Astrocyte (in vitro differentiated cells and primary cell): ENCODE data around the gene PTPRN2. TPM values are rescaled to one million over a fixed set of nuclear protein-coding genes. Genes with fewer than 3 reads are reported as not detected.

ENCODE experiments used
- DNase-seq: peaks from one replicate; pipeline ENCODE4 v3.0.0-alpha.2; 2010; ENCODE audit warnings: low read depth
- FAIRE-seq: peaks from 2 replicates; lab custom pipeline; 2011; peaks lifted over from hg19 to GRCh38; lab: Jason Lieb, UNC
- H2AFZ ChIP-seq: 2 replicates; pipeline ENCODE4 v1.6.0; 2012; ENCODE audit warnings: low read depth, low read length, inconsistent platforms
- H3K27ac ChIP-seq: 2 replicates; pipeline ENCODE4 v1.5.1; 2011; ENCODE audit warnings: low read depth, low read length, inconsistent platforms
- H3K27me3 ChIP-seq: 2 replicates; pipeline ENCODE4 v1.6.0; 2011; ENCODE audit warnings: low read length, inconsistent platforms; ENCODE audit not compliant: insufficient read depth
- H3K36me3 ChIP-seq: 2 replicates; pipeline ENCODE4 v1.5.1; 2011; ENCODE audit warnings: low read length, inconsistent platforms; ENCODE audit not compliant: insufficient read depth
- H3K4me1 ChIP-seq: 2 replicates; pipeline ENCODE4 v1.5.1; 2011; ENCODE audit warnings: low read length, inconsistent platforms; ENCODE audit not compliant: insufficient read depth
- H3K4me2 ChIP-seq: 2 replicates; pipeline ENCODE4 v1.6.0; 2012; ENCODE audit warnings: low read length, inconsistent platforms
- H3K4me3 ChIP-seq: 2 replicates; pipeline ENCODE4 v1.5.1; 2011; ENCODE audit warnings: low read depth, mild to moderate bottlenecking, low read length, inconsistent platforms; ENCODE audit not compliant: insufficient read depth
- H3K79me2 ChIP-seq: 2 replicates; pipeline ENCODE4 v1.6.0; 2012; ENCODE audit warnings: mild to moderate bottlenecking, low read length, inconsistent platforms; ENCODE audit not compliant: insufficient read depth
- H3K9ac ChIP-seq: 2 replicates; pipeline ENCODE4 v1.6.0; 2012; ENCODE audit warnings: mild to moderate bottlenecking, low read length, inconsistent platforms
- H3K9me3 ChIP-seq: 2 replicates; pipeline ENCODE4 v1.5.1; 2012; ENCODE audit warnings: low read depth, mild to moderate bottlenecking, low read length, inconsistent platforms; ENCODE audit not compliant: insufficient read depth
- H4K20me1 ChIP-seq: 2 replicates; pipeline ENCODE4 v1.6.0; 2012; ENCODE audit warnings: low read length, inconsistent platforms; ENCODE audit not compliant: insufficient read depth
- H3K27ac Mint-ChIP-seq: one replicate; pipeline ENCODE4 v1.8.0; 2021; ENCODE audit warnings: mild to moderate bottlenecking, mixed read lengths; ENCODE audit not compliant: unreplicated experiment
- H3K27me3 Mint-ChIP-seq: one replicate; pipeline ENCODE4 v1.8.0; 2021; ENCODE audit warnings: low read depth, mixed read lengths; ENCODE audit not compliant: unreplicated experiment
- H3K36me3 Mint-ChIP-seq: one replicate; pipeline ENCODE4 v1.8.0; 2021; ENCODE audit warnings: low read depth, mixed read lengths; ENCODE audit not compliant: unreplicated experiment
- H3K4me1 Mint-ChIP-seq: one replicate; pipeline ENCODE4 v1.8.0; 2021; ENCODE audit warnings: low read depth, mixed read lengths; ENCODE audit not compliant: unreplicated experiment
- H3K4me3 Mint-ChIP-seq: one replicate; pipeline ENCODE4 v1.8.0; 2021; ENCODE audit warnings: mild to moderate bottlenecking, moderate library complexity, mixed read lengths; ENCODE audit not compliant: unreplicated experiment
- H3K9me3 Mint-ChIP-seq: one replicate; pipeline ENCODE4 v1.8.0; 2021; ENCODE audit warnings: mild to moderate bottlenecking, mixed read lengths; ENCODE audit not compliant: unreplicated experiment
- CTCF ChIP-seq: IDR thresholded peaks from 2 replicates; pipeline ENCODE4 v1.5.1; 2011; ENCODE audit warnings: low read depth, mild to moderate bottlenecking, inconsistent platforms, low read length, moderate library complexity; ENCODE audit not compliant: insufficient read depth
- EZH2 ChIP-seq: IDR thresholded peaks from 2 replicates; pipeline ENCODE4 v1.6.1; 2012; ENCODE audit warnings: mild to moderate bottlenecking, low read length, inconsistent platforms; ENCODE audit not compliant: insufficient read depth
- total RNA-seq: library from RNA; stranded (reverse); gene quantifications from 2 replicates; pipeline ENCODE4 v1.2.1, GENCODE V29; 2021

Gene PTPRN2
- total RNA-seq, 1 donor from 2014 or later: 0.09 TPM

DNA sequence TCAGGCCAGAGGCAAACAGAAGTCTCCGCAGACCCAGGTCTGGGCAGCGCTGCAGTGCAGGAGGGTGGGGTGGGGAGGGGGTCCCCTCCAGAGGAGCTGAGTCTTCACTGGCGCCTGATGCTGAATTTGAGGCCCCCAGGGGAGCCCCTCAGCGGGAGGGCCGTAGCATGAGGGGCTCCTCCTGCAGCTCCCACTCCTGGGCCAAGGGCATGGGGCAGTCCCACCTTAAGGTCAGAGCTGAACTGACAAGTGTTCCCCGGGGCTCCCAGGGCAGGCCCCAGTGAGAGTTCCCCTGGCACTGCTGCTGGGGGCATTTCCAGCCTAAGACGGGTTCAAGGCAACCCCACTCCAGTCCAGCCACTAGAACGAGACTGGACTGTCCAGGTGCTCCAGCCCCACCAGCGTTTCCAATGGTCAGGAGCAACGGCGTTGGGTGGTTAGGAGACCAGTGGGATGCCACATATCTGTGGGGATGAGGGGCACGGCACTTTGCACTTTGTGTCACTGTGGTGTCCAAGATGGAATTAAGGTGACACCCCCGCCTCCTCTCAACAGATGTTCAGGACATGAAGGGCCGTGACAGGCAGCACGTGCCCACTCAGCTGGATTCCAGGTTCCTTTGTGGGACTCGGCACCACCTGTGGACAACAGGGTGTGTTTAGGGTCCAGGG lies 139.1 kb downstream of the PTPRN2 start:
- no peak overlapping the region for H3K4me2 ChIP-seq
- no peak overlapping the region for H3K27ac ChIP-seq
- peaks cover 3% of the 10 kb centered on the region for H3K9me3 ChIP-seq
- H3K4me3 ChIP-seq: no peak overlapping the region
- Mint-ChIP-seq H3K36me3 (no peaks in the 10 kb centered on the region), H3K4me3 (no peak overlapping the region), H3K4me1 (no peaks in the 10 kb centered on the region), H3K27me3 (peaks cover 3% of the 10 kb centered on the region), H3K27ac (no peak overlapping the region), H3K9me3 (peaks cover 10% of the 10 kb centered on the region)
- H3K36me3 ChIP-seq: no peaks in the 10 kb centered on the region
- TF ChIP-seq CTCF (no peak), EZH2 (no peak)
- H3K4me1 ChIP-seq: no peaks in the 10 kb centered on the region
- H3K9ac ChIP-seq: no peak overlapping the region
- H4K20me1 ChIP-seq: no peaks in the 10 kb centered on the region
- H3K27me3 ChIP-seq: no peaks in the 10 kb centered on the region
- no peak for DNase-seq
- FAIRE-seq: no peak
- H2AFZ ChIP-seq: no peak overlapping the region
- H3K79me2 ChIP-seq: no peaks in the 10 kb centered on the region

DNA sequence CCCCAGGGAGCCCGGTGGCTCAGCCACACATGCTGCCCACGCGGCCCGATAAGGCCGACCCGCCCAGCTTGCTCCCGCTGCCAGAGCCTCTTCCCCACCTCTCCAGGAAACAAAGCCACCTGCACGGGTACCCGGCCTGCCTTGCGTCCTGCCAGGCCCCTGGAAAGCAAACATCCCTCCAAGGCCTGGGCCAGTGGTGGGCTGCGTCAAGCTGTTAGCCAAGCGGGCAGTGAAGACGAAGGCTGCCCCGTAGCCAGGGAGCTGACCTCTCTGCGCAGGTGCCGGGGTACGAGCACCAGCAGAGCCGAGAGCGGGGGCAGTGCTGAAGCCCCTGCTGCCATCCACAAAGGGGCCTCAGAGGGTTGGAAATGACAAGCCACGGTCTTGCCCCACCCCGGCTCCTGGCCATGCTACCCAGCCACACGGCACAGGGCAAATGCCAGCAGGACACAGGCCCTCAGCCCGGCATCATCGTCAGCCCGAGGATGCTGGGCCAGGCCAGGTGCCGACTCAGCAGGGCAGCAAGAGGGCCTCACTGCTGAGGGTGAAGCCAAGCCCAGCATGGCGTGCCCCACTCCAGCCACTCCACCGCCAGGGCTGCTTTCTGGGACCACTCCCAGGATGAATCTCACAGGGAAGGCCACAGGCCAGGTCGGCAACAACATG lies 140.0 kb downstream of the PTPRN2 start:
- H3K27me3 ChIP-seq: no peaks in the 10 kb centered on the region
- no peak overlapping the region for H2AFZ ChIP-seq
- H3K4me1 ChIP-seq: no peaks in the 10 kb centered on the region
- no peak overlapping the region for H3K27ac ChIP-seq
- no peaks in the 10 kb centered on the region for H4K20me1 ChIP-seq
- FAIRE-seq (no peak), DNase-seq (no peak)
- H3K36me3 Mint-ChIP-seq: no peaks in the 10 kb centered on the region
- no peaks in the 10 kb centered on the region for H3K4me1 Mint-ChIP-seq
- TF ChIP-seq CTCF (no peak), EZH2 (no peak)
- no peak overlapping the region for H3K9ac ChIP-seq
- no peak overlapping the region for H3K4me3 ChIP-seq
- H3K4me2 ChIP-seq: no peak overlapping the region
- H3K79me2 ChIP-seq: no peaks in the 10 kb centered on the region
- H3K4me3 Mint-ChIP-seq: no peak overlapping the region
- no peak overlapping the region for H3K27ac Mint-ChIP-seq
- H3K9me3 ChIP-seq: peaks cover 3% of the 10 kb centered on the region
- H3K36me3 ChIP-seq: no peaks in the 10 kb centered on the region
- peaks cover 3% of the 10 kb centered on the region for H3K27me3 Mint-ChIP-seq
- peaks cover 8% of the 10 kb centered on the region for H3K9me3 Mint-ChIP-seq

DNA sequence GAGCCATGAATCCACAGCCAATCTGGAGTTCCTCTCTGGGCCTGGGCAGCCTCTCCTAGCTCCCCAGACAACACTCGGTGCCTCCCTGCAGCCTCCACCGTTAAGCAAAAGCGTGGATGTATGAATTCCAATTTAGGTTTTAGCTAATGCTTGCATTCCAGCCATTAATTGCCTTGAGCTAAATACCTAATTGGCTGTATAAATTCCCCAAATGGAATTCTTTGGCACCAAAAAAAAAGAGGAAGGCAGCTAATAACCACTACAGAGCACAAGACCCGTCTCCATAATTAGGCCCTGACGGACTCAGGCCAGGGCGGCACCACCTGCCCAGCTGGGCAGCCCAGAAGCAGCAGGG lies 140.5 kb downstream of the PTPRN2 start:
- no peak for DNase-seq
- Histone ChIP-seq H3K27me3 (no peaks in the 10 kb centered on the region), H3K4me1 (no peaks in the 10 kb centered on the region), H2AFZ (no peak overlapping the region), H3K36me3 (no peaks in the 10 kb centered on the region), H3K9ac (no peak overlapping the region), H3K4me3 (no peak overlapping the region), H3K4me2 (no peak overlapping the region), H3K79me2 (no peaks in the 10 kb centered on the region), H3K9me3 (peaks cover 3% of the 10 kb centered on the region), H3K27ac (no peak overlapping the region), H4K20me1 (no peaks in the 10 kb centered on the region)
- Mint-ChIP-seq H3K4me3 (no peak overlapping the region), H3K36me3 (no peaks in the 10 kb centered on the region), H3K4me1 (no peaks in the 10 kb centered on the region), H3K27ac (no peak overlapping the region), H3K9me3 (peaks cover 8% of the 10 kb centered on the region), H3K27me3 (peaks cover 3% of the 10 kb centered on the region)
- no peak for FAIRE-seq
- TF ChIP-seq EZH2 (no peak), CTCF (no peak)
